CD8-positive, alpha-beta memory T cell (primary cell): ENCODE data around the gene SHISAL1. TPM values are rescaled to one million over a fixed set of nuclear protein-coding genes. Genes with fewer than 3 reads are reported as not detected.

Source experiments
- CTCF ChIA-PET: fragments of 350-600 bp; sonication (Branson Sonifier 250); formaldehyde crosslinking; loops from one replicate; lab custom pipeline; 2021; ENCODE audit warnings: antibody characterized with exemption; lab: Charles Lee
- POLR2A ChIA-PET: fragments of 350-600 bp; sonication (Branson Sonifier 250); formaldehyde crosslinking; loops from one replicate; lab custom pipeline; 2021; ENCODE audit warnings: antibody characterized with exemption; lab: Charles Lee
- DNase-seq, 5 donors: peaks; one replicate each; pipeline versions ENCODE4 v3.0.0 to v3.0.0-alpha.2; 2020 to 2022; ENCODE audit warnings: mixed read lengths in 1 of 5
- H3K27ac ChIP-seq: one replicate; pipeline ENCODE4 v1.7.0; 2013; ENCODE audit warnings: low read depth, mild to moderate bottlenecking, low read length, moderate library complexity
- H3K27me3 ChIP-seq: 2 replicates; pipeline ENCODE4 v1.7.0; 2013; ENCODE audit warnings: low read length, mild to moderate bottlenecking; ENCODE audit not compliant: insufficient read depth, poor library complexity, severe bottlenecking
- H3K36me3 ChIP-seq: 2 replicates; pipeline ENCODE4 v1.7.0; 2013; ENCODE audit warnings: mild to moderate bottlenecking, low read length, moderate library complexity; ENCODE audit not compliant: insufficient read depth
- H3K4me1 ChIP-seq: 2 replicates; pipeline ENCODE4 v1.7.0; 2013; ENCODE audit warnings: mild to moderate bottlenecking, low read length, moderate library complexity; ENCODE audit not compliant: insufficient read depth
- H3K4me3 ChIP-seq: 2 replicates; pipeline ENCODE4 v1.7.0; 2013; ENCODE audit warnings: mild to moderate bottlenecking, low read length
- H3K9me3 ChIP-seq: 2 replicates; pipeline ENCODE4 v1.7.0; 2013; ENCODE audit warnings: mild to moderate bottlenecking, low read length
- H3K27ac Mint-ChIP-seq, 8 donors: one replicate each; pipeline ENCODE4 v1.8.0; 2020 to 2021; ENCODE audit warnings: mixed read lengths in 8 of 8, mild to moderate bottlenecking in 6 of 8, inconsistent platforms in 3 of 8, moderate library complexity in 3 of 8
- H3K27me3 Mint-ChIP-seq, 2 donors: one replicate each; pipeline ENCODE4 v1.8.0; 2020 to 2021; ENCODE audit warnings: mixed read lengths in 2 of 2, mild to moderate bottlenecking in 1 of 2, moderate library complexity in 1 of 2
- H3K36me3 Mint-ChIP-seq, 3 donors: one replicate each; pipeline ENCODE4 v1.8.0; 2020 to 2021; ENCODE audit warnings: mixed read lengths in 3 of 3, inconsistent platforms in 1 of 3, mild to moderate bottlenecking in 1 of 3
- H3K4me1 Mint-ChIP-seq, 3 donors: one replicate each; pipeline ENCODE4 v1.8.0; 2020 to 2021; ENCODE audit warnings: mixed read lengths in 3 of 3, inconsistent platforms in 1 of 3, mild to moderate bottlenecking in 1 of 3
- H3K4me3 Mint-ChIP-seq, 7 donors: one replicate each; pipeline ENCODE4 v1.8.0; 2020 to 2021; ENCODE audit warnings: mixed read lengths in 7 of 7, mild to moderate bottlenecking in 6 of 7, moderate library complexity in 4 of 7, inconsistent platforms in 2 of 7
- H3K9me3 Mint-ChIP-seq, 5 donors: one replicate each; pipeline ENCODE4 v1.8.0; 2020 to 2022; ENCODE audit warnings: mixed read lengths in 5 of 5, mild to moderate bottlenecking in 3 of 5, moderate library complexity in 2 of 5, inconsistent platforms in 1 of 5
- polyA plus RNA-seq: library from polyadenylated mRNA; unstranded; fragments of 300-500 nt; fragmentation: Illumina TruSeq; gene quantifications from one replicate; pipeline ENCODE4 v1.2.3, GENCODE V29; 2021
- total RNA-seq, 2 experiments: library from RNA; stranded (reverse); gene quantifications; one replicate each; pipeline ENCODE4 v1.2.3, GENCODE V29; 2021

The SHISAL1 gene
- total and polyA plus RNA-seq, 3 experiments from 2014 or later = not detected

DNA sequence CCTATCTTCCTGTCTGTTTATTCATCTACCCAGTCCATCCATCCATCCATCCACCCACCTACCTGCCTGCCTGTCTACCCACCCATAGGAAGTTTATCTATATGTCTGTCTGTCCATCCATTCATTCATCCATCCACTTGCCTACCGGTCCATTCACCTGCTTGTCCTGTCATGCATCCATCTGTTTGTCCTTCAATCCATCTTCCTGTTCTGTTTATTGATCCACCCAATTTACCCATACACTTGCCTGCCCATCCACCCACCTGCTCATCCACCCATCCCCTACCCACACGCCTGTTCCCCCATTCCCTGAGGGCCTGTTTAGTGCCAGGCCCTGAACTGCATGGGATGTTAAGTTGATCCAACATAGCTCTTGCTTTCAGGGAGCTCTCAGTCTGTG, 113.6 kb downstream of the SHISAL1 start:
- Histone ChIP-seq H3K4me3 (no peak overlapping the region), H3K27ac (no peak overlapping the region), H3K9me3 (no peaks in the 10 kb centered on the region), H3K27me3 (no peaks in the 10 kb centered on the region), H3K4me1 (peaks cover 6% of the 10 kb centered on the region), H3K36me3 (peaks cover 20% of the 10 kb centered on the region)
- Mint-ChIP-seq H3K4me1 (peaks cover 23 to 36% (median 30%) of the 10 kb centered on the region in 3 donors), H3K4me3 (peak overlapping the region in 1 of 7 donors; percentile 42), H3K27ac (peak overlapping the region in 5 of 8 donors; percentile 18 to 78 (median 66)), H3K27me3 (no peaks in the 10 kb centered on the region), H3K36me3 (peaks cover 21 to 88% (median 25%) of the 10 kb centered on the region in 3 donors), H3K9me3 (no peaks in the 10 kb centered on the region)
- no peak for DNase-seq
- POLR2A ChIA-PET = no interaction called here
- CTCF ChIA-PET = no interaction called here

- H3K9me3 Mint-ChIP-seq = no peaks in the 10 kb centered on the region
- peaks cover 25% of the 10 kb centered on the region for H3K4me1 ChIP-seq
- H3K27ac ChIP-seq = no peak overlapping the region
- no peaks in the 10 kb centered on the region for H3K27me3 Mint-ChIP-seq
- H3K4me1 Mint-ChIP-seq = peaks cover 32 to 55% (median 42%) of the 10 kb centered on the region in 3 donors
- DNase-seq = peak in 1 of 5 donors; percentile 26
- H3K27ac Mint-ChIP-seq = no peak overlapping the region
- no peaks in the 10 kb centered on the region for H3K27me3 ChIP-seq
- no peaks in the 10 kb centered on the region for H3K9me3 ChIP-seq
- ChIA-PET CTCF (no interaction called here), POLR2A (no interaction called here)
- H3K36me3 ChIP-seq = peaks cover 20% of the 10 kb centered on the region
- no peak overlapping the region for H3K4me3 Mint-ChIP-seq
- peaks cover 20 to 85% (median 21%) of the 10 kb centered on the region in 3 donors for H3K36me3 Mint-ChIP-seq
- no peak overlapping the region for H3K4me3 ChIP-seq
These were observed 115.5 kb downstream of the SHISAL1 start for GRCh38 chr22:44197271-44197670.

DNA sequence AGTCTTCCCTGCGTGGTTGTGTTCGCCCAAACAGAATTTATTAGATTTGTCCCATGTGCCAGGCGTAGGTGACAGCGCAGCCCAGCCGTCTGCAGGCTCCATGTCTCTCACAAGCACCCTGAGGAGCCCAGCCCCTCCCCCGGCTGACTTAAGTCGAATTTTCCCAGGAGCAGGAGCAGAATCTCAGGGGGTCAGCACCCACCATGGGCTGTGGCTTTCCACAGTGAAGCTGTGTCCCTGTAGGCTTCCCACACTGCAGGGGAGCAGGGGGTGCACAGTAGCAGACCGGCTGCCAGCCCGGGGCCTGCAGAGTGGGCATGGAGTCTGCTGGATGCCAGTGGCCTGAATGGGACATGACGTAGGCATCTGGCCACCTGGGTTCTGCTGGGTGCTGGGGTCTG, 116.0 kb downstream of the SHISAL1 start:
- Mint-ChIP-seq H3K4me3 (no peak overlapping the region), H3K36me3 (peaks cover 20 to 79% (median 21%) of the 10 kb centered on the region in 3 donors), H3K4me1 (peaks cover 32 to 59% (median 41%) of the 10 kb centered on the region in 3 donors), H3K27me3 (no peaks in the 10 kb centered on the region), H3K27ac (peak overlapping the region in 1 of 8 donors; percentile 54), H3K9me3 (no peaks in the 10 kb centered on the region)
- no peaks in the 10 kb centered on the region for H3K9me3 ChIP-seq
- H3K27ac ChIP-seq = no peak overlapping the region
- H3K27me3 ChIP-seq = no peaks in the 10 kb centered on the region
- POLR2A ChIA-PET = no interaction called here
- peaks cover 20% of the 10 kb centered on the region for H3K36me3 ChIP-seq
- no peak overlapping the region for H3K4me3 ChIP-seq
- H3K4me1 ChIP-seq = peaks cover 31% of the 10 kb centered on the region
- CTCF ChIA-PET = no interaction called here
- DNase-seq = peak in 1 of 5 donors; percentile 30

DNA sequence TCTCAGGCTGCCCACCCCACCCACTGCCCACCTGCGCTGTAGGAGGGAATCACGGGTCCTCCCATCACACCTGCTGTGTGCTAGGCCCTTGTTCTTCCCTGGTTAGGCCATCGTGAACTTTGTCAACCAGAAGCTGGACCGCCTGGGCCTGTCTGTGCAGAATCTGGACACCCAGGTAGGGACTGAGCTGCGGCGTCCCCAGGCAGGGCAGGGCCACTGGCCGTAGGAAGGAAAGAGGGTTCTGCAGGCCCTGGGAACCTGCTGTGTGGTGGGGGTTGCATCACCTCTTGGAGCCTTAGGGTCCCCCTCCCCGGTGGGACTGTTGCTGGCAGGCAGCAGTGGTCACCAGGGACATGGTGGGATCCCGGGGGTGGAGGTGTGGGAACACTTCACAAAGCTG, 116.5 kb downstream of the SHISAL1 start:
- peaks cover 20 to 76% (median 21%) of the 10 kb centered on the region in 3 donors for H3K36me3 Mint-ChIP-seq
- no peaks in the 10 kb centered on the region for H3K9me3 Mint-ChIP-seq
- no peak for DNase-seq

DNA sequence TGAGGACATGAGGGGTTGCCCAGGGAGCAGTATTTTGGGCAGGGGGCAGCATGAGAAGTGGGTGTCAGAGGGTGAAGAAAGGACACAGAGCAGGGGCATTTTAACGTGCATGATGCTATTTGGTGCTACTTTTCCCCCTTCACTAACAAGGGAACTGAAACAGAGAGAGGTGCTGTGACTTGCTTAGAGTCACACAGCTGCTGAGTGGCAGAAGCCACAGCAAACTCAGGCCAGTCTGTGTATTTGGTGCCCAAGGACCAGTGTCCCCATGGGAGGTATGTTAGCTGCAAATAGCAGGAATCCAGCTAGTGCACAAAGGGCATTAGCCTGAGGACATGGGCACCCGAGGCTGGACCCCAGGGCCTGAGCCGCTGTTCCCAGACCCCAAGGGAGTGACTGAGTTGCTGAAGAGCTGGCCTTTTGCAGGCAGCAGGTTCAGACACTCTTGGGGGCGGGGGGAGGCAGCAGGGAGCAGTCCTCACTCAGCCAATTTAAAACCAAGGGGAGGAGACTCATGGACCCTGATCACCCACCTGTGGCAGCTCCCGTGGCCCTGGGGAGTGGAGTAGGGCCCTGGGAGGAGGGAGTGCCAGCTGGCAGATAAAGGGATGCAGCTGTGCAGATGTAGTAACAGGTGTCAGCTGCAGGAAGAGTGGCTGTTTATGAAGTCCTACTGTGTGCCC, 117.4 kb downstream of the SHISAL1 start:
- H3K4me3 Mint-ChIP-seq = no peak overlapping the region
- H3K27ac Mint-ChIP-seq = peak overlapping the region in 3 of 8 donors; percentile 25 to 63 (median 43)
- no peak overlapping the region for H3K4me3 ChIP-seq
- no peaks in the 10 kb centered on the region for H3K27me3 Mint-ChIP-seq
- peaks cover 36 to 58% (median 39%) of the 10 kb centered on the region in 3 donors for H3K4me1 Mint-ChIP-seq
- no peaks in the 10 kb centered on the region for H3K27me3 ChIP-seq
- DNase-seq = no peak
- H3K27ac ChIP-seq = no peak overlapping the region
- ChIA-PET POLR2A (no interaction called here), CTCF (interaction anchor here (1.1 kb wide), 1 partner anchor 15 kb away, joined by 3 read pairs; the partner anchor contains the start of gene PARVG)
- no peaks in the 10 kb centered on the region for H3K9me3 Mint-ChIP-seq
- peaks cover 35% of the 10 kb centered on the region for H3K4me1 ChIP-seq
- peaks cover 20 to 67% (median 21%) of the 10 kb centered on the region in 3 donors for H3K36me3 Mint-ChIP-seq
- no peaks in the 10 kb centered on the region for H3K9me3 ChIP-seq
- H3K36me3 ChIP-seq = peaks cover 20% of the 10 kb centered on the region

More for the DNA sequence above, 116.5 kb downstream of the SHISAL1 start:
- CTCF ChIA-PET = interaction anchor here (1.1 kb wide), 1 partner anchor 15 kb away, joined by 3 read pairs; the partner anchor contains the start of gene PARVG
- Histone ChIP-seq H3K27me3 (no peaks in the 10 kb centered on the region), H3K4me3 (no peak overlapping the region), H3K27ac (no peak overlapping the region), H3K4me1 (peaks cover 35% of the 10 kb centered on the region), H3K9me3 (no peaks in the 10 kb centered on the region), H3K36me3 (peaks cover 20% of the 10 kb centered on the region)
- Mint-ChIP-seq H3K27me3 (no peaks in the 10 kb centered on the region), H3K4me3 (no peak overlapping the region), H3K27ac (no peak overlapping the region), H3K4me1 (peaks cover 32 to 62% (median 43%) of the 10 kb centered on the region in 3 donors)
- POLR2A ChIA-PET = no interaction called here

GRCh38 chr22:44194569-44194968, 118.2 kb downstream of the SHISAL1 start:
- H3K4me1 ChIP-seq = peaks cover 35% of the 10 kb centered on the region
- no peak for DNase-seq
- Mint-ChIP-seq H3K36me3 (peaks cover 20 to 62% (median 20%) of the 10 kb centered on the region in 3 donors), H3K27ac (peak overlapping the region in 1 of 8 donors; percentile 25), H3K9me3 (no peaks in the 10 kb centered on the region), H3K4me1 (peaks cover 34 to 56% (median 36%) of the 10 kb centered on the region in 3 donors), H3K4me3 (peak overlapping the region in 1 of 7 donors; percentile 48), H3K27me3 (no peaks in the 10 kb centered on the region)
- peaks cover 18% of the 10 kb centered on the region for H3K36me3 ChIP-seq
- H3K27me3 ChIP-seq = no peaks in the 10 kb centered on the region
- ChIA-PET POLR2A (no interaction called here), CTCF (no interaction called here)
- no peak overlapping the region for H3K4me3 ChIP-seq
- no peak overlapping the region for H3K27ac ChIP-seq
- no peaks in the 10 kb centered on the region for H3K9me3 ChIP-seq

Other genes with a start within 250 kb of the SHISAL1 start
- gene PARVG, start 132.0 kb downstream of the SHISAL1 start, total RNA-seq = 10 to 100 TPM; 56.0 to 57.4 TPM
- gene PARVG, start 132.0 kb downstream of the SHISAL1 start, polyA plus RNA-seq = 94.4 TPM
- 10 to 100 TPM; 16.3 to 16.4 TPM for gene RTL6, start 185.3 kb upstream of the SHISAL1 start, total RNA-seq
- 18.5 TPM for gene RTL6, start 185.3 kb upstream of the SHISAL1 start, polyA plus RNA-seq